Measurements from ENCODE around the gene HEYL.

HEYL gene

GRCh38 chr1:39639305-39640130, at the start of gene HEYL:
TSS of gene HEYL (minus strand) at chr1:39639643. CDS start at chr1:39639625, 18 bp downstream.
- DNase-seq (ENCODE audit: low spot score) = peak; percentile 83
- TF ChIP-seq CTCF (IDR thresholded peaks at IDR 0.05; ENCODE audit: extremely low read depth, missing control alignments) = no peak

GRCh38 chr1:39689214-39689613, 49.8 kb upstream of the HEYL start:
- DNase-seq (ENCODE audit: low spot score) = no peak
- TF ChIP-seq CTCF (IDR thresholded peaks at IDR 0.05; ENCODE audit: extremely low read depth, missing control alignments) = no peak

- no peak for TF ChIP-seq CTCF (IDR thresholded peaks at IDR 0.05; ENCODE audit: extremely low read depth, missing control alignments)
- DNase-seq (ENCODE audit: low spot score) = peak; percentile 5
These were observed 49.3 kb upstream of the HEYL start for GRCh38 chr1:39688706-39689105.

GRCh38 chr1:39687243-39687642, 47.8 kb upstream of the HEYL start:
- peak; percentile 4 for DNase-seq (ENCODE audit: low spot score)
- TF ChIP-seq CTCF (IDR thresholded peaks at IDR 0.05; ENCODE audit: extremely low read depth, missing control alignments) = no peak

GRCh38 chr1:39685071-39685470, 45.6 kb upstream of the HEYL start:
- DNase-seq (ENCODE audit: low spot score) = no peak
- TF ChIP-seq CTCF (IDR thresholded peaks at IDR 0.05; ENCODE audit: extremely low read depth, missing control alignments) = no peak

- TF ChIP-seq CTCF (IDR thresholded peaks at IDR 0.05; ENCODE audit: extremely low read depth, missing control alignments) = no peak
- no peak for DNase-seq (ENCODE audit: low spot score)
These were observed 44.8 kb upstream of the HEYL start for GRCh38 chr1:39684313-39684664.

GRCh38 chr1:39683591-39684312, 44.3 kb upstream of the HEYL start:
- DNase-seq (ENCODE audit: low spot score) = no peak

More at GRCh38 chr1:39683591-39684312, 44.3 kb upstream of the HEYL start:
- no peak for TF ChIP-seq CTCF (IDR thresholded peaks at IDR 0.05; ENCODE audit: extremely low read depth, missing control alignments)

Measured in GM20000 (cell line).